Activated T-helper 9 cell treated with anti-CD3 and anti-CD28 coated beads, Interleukin-2, amount 50 U/mL, for 16 hours (primary cell): ENCODE data around the gene STARD13.

Experiments used
- DNase-seq: peaks from one replicate; pipeline ENCODE4 v3.0.0-alpha.2; 2020; ENCODE audit warnings: low read depth

Gene STARD13

DNA sequence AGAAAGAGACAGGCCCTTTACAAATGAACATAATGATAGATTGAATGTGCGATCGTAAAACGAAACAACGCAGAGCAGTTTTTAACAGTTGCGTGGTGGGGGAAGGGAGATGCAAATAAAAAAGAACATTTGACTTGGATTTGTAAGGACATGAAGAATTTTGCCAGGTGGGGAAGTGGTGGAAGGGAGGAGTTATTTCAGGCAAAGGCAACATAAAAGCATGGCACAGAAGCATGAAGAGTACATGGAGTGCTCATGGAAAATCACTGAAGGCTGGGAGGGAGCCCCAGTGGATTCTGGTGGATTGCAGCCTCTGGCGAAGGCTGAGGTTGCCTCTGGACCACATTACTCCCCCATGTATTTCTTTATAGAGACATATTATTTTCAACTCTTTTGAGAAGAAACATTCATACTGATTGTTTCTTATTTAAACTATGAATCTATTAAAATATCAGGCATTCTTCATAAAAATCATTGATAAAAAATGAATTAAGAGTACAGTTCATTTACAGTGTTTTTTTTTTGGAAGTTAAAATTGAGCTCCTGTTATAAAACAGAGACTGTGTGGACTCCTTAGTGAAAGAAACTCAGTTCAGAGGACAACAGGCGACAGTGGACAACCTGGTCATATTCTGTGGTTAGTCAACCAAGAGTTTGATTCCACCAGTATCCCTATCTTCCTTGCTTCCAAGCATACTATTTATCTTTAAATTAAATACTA lies 57.5 kb downstream of the STARD13 start:
- DNase-seq: no peak

DNA sequence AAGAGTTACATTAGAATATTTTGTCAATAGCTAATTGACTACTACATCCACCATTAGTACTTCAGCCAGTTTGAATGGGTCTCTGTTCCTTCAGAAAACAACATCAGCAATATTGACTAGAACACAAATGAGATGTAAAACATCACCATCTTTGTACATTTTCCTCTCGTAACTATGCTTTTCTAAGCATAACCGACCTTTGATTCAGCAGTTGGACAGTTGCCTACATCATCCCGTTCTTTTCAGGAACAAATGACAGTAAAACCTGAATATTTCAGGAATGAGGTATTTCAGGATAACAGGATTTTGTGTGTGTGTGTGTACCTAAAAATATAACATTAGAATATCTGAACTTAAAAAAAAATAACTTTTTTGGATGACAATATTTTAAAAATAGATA lies 60.9 kb downstream of the STARD13 start:
- DNase-seq: no peak

DNA sequence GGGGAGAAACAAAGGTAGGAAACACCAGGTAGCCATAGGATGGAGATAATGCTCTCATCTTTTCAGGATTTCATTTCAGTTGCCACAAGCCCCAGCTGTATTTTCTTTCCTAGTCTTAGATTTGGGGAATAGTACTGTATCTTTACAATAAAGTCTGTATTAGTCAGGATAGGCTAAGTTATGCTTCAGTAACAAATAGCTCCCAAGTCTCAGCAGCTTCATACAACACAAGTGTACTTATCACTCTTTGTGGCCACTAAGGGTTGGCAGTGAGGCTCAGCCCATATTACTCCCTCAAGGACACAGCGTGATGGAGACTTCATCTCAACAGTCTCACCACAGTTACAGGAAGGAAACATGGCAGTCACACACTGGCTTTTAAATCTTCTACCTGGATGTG lies 61.4 kb downstream of the STARD13 start:
- DNase-seq: no peak

DNA sequence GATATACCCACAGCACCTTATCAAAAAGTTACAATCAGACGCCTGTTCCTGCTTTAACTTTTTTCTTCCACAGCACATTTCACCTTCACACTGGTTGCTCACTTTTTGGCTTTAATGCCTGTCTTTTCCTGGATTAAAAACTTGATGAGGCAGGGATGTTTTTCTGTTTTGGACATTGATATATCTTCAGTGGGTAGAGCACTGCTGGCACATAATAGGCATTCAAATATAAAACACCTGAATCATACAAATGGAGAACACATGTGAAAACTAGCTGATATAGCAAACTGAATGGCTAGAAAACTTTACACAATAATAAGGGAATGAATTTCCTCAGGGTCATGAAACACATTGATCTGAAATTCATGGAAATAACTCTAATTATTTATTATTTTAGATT lies 65.6 kb downstream of the STARD13 start:
- no peak for DNase-seq

DNA sequence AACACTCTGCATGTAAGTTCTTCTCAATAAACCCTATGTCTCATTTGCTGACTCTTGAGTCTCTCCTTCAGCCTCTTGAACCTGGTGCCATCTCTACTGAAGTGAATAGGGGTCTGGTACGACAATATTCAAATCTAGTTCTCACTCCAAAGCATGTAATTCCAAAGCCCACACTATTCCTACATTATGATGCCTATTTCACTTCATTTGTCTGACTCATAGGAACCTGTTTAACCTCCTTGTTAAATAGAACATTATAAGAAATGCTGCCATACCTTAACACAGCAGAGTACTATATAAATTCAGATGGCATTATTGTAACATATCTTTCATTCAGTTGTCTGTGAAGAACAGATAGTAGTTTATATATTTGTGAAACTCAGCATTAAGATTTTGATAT lies 67.1 kb downstream of the STARD13 start:
- no peak for DNase-seq

DNA sequence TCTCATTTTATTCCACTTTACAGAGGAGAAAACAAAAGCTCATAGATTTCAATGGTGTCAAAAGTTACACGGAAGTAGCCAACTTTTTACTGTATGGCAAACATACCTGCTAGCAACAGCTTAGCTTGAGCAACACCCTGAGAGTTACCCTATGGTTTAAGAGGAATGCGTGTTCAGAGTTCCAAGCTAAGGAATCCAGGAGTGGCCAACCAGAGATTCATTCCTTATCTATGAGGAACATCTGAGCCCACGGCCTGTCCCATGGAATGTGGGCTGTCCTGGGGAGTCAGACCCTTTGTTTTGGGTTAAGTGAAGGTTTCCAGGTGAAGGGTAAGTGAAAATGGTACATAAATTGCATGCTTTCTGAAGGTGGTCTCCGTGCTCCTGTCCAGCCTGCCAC lies 67.5 kb downstream of the STARD13 start:
- DNase-seq: no peak

DNA sequence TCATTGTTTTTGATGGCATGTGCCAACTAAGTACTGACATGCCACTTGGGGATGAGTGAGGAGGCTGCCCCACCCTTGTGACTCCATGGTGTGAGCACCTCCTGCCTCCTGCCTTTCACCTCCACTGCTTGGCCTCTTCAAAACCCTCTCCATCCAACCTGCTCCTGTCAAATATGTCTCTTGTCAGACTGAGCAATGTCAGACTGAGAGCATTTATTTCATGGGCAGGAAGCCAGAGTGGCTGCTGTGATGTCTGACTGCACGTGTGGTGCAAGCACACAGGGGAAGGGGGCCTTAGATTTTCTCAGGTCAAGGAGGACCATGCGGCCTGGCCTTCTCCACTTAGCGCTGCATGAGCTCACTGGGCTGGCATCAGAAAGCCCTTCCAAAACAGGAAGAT lies 68.3 kb downstream of the STARD13 start:
- DNase-seq: no peak

DNA sequence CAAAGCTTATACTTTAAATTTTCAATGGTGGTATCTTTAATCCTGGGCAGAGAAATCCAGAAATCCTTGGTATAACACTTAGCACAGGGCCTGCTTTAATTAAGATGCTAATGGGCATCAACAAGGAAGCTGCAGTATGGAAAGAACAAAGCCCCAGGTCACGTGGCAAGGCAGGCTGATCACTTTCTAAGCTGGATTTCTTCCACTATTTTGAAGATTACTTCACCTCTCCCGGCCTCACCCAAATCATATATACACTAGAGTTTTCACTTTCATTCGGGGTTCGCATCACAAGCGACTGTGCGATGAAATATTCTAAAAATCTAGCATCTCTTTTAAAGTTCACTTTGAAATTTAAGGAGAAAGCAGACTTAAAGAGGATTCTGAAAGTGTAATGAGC lies 71.8 kb downstream of the STARD13 start:
- no peak for DNase-seq

DNA sequence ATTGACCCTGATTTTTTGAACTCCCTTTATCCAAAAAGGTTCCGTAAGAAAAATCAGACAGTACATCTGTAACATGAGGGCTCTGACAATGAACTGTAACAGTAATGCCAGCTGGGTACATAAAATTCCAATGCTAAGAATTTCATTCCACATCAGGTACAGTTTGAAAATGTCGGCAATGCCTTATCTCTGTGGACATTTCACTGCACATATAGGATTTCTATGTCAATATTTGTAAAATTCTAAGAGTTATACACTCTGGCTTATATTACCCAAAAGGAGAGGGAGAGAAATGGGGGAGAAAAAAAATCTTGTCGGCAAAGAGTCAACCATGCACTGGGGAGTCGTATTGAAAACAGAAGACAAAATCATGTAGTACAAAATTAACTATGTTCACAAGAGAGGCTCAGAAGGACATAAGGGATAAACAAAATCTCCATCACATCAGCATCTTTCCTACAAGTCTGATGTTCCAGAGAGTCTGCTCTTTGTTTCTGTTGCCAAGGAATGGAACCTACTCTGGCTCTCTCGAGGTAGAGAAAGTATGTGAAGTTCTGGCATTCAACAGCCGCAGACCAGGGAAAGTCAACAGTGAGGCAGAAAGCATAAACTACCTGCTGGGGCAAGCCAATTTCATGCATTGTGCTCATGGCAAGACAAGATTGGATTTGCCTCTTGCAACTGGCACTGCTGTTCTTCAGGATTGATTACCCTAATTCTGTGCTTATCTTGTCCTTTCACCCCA lies 72.4 kb downstream of the STARD13 start:
- no peak for DNase-seq

DNA sequence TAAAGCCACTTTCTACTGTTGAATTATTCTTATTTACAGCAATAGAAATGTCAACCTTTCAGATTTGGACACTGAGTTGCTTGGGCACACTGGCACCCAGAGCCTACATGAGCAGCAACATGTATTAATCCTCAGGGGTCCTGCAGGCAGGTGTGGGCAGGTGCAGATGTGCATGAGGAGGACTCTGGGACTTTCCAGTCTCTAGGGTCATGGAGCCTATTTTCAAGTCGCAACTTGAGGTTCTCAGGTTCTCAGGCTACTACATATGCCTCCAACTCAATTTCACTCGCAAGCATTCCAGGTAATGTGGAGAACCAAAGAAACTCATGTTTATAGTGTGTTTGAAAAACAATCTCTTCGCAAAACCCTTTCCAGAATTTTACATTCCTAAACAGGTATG lies 73.2 kb downstream of the STARD13 start:
- DNase-seq: no peak

DNA sequence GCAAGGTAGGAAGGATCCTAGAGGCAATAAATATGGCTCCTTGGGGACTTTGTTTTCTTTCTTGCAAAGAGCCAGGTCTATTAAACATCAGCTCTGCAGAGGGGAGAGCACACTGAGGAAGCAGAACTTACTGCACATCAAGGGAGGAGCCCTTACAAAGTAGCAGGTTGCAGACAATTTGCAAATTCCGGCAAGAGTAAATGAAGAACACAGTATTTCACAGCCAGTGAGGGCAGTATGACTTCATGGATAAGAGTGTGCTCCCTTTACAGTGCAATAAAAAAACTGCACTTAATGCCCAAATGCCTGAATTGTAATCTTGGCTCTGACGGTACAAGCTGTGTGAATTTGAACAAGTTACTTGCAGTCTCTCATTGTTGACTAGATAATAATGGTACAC lies 75.5 kb downstream of the STARD13 start:
- no peak for DNase-seq

DNA sequence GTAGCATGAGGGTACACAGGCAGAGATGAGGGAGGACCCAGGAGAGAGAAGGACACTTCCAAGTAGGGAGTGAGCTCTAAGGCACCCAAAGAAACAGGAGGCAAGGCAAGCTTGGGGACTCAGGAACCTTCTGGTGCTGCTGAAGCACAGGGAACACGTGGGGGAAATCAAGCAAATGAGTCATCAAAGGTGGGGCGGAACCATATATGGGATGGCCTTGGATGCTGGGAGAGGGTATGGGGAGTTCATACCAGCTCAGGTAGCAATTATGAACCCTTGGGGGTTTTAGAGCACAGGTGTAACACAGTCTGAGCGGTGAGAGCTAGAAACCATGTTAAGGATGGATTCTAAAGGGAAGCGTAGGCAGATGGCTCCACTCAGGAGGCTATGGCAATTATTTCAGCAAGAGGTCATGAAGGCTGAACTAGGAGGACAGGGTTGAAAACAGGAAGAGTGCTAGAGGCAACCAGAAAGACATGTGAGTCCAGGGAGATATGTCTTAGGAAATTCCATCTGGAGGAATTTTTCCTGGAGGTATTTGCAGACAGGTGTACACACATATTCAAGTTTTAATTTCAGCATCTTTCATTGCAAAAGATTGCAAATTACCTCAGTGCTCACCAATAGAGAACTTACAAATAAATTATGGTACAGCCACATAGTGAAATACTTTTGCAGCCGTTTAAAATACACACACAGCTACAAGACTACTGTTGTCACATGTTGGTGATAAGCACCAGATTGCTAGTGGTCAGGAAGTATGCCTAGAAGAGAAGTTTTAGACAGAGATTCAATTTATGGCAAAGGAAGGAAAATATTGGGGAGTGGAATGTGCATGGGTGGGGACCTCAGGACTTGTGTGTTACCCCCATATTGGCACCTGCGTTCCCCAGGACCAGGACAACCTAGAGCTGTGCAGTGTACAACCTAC lies 77.0 kb downstream of the STARD13 start:
- no peak for DNase-seq

DNA sequence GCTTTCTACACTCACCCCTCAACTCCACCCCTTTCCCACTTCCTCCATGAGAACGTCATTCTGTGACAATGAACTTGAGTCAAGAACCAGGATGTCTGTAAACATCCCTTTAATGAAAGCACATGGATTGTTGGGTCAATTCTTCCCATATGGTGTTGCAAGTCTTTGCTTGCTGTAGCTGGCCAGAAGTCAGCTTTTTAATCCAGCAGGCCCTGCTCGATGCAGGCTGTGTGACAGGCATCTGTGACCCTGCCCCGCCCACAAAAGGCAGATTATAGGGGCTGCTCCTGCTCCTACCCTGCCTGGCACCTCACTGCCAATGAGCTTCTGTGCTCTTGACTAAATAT lies 78.0 kb downstream of the STARD13 start:
- no peak for DNase-seq

DNA sequence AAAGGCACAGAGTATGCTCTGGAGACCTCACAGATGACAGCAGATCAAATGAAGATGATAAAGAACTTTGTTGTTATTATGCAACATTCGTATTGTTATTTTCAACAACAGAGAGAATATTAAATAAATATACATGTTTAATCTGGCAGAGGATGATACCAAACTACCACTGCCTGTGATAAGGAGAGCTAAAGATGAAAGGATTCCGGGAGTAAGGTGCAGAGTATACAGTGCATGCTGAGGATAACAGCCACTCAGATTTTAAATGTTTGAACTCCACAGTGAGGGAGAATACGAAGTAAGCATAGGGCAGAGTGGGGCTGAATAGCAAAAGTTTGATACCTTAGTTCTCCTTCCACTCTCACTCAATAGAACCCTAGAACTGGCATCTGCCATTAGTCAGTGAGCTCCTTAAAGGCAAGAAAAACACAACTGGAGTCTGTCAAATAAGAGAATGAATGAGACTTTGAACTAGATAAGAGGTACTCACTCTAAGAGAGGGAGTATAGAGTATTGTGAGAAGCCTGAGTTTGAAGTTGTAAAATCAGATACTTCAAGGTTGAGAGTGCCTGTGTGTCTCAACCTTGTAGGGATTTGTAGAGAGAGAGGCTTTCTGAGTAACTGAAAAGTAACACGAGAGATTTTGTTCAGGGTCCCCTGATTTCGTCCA lies 78.5 kb downstream of the STARD13 start:
- no peak for DNase-seq

DNA sequence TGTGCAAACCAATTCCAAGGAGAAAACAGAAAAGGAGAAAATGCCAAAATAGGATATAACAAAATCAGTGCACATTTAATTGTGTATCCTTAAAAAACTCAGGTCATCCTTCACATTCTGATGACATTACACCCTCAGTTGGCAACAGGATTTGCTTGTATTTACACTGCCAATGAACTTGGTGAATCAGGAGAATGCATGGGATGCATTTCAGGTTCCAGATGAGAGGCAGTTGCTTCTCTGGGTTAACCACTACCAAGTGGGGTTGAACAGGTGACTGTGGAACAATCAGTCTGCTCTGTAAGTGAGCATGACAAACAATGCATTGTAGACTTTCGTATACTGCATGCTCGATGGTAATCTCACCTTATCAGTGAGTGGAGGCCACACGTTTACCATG lies 79.1 kb downstream of the STARD13 start:
- no peak for DNase-seq

DNA sequence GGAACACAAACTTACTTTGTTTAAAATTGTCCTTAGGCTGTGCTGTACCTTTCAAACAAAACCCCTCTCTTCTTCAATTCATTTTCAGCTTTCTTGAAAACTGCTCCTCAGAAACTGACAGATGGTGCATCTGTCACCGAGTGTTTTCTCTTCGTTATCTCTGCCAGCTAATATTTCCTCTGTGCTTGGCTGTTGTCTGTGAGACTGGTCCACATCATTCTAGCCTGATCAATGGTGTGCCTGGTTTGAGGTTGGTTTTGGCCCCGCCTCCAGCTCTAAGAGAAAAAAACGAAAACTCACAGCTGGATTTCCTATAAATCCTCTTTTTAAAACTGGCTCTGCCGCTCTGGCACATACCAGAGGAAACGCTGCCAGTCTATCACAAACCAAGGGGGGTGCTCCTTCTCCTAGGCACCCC lies 79.7 kb downstream of the STARD13 start:
- no peak for DNase-seq

DNA sequence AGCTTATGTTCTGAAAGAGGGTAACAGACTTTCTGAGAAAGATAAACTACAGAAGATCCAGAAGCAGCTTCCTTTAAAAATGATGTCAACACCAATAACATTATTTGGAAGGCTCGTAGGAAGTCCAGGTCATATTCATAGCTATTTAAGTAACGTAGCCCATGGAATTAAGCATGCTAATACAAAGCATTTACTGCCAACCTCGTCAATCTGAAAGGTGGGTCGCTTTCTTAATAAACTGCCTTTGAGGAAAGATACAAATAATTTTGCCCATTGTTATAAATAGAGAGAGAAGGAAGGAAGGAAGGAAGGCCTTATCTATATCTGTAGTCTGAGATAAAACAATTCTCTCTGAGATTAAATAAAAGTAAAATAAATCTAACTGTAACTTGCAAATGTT lies 80.3 kb downstream of the STARD13 start:
- DNase-seq: no peak

DNA sequence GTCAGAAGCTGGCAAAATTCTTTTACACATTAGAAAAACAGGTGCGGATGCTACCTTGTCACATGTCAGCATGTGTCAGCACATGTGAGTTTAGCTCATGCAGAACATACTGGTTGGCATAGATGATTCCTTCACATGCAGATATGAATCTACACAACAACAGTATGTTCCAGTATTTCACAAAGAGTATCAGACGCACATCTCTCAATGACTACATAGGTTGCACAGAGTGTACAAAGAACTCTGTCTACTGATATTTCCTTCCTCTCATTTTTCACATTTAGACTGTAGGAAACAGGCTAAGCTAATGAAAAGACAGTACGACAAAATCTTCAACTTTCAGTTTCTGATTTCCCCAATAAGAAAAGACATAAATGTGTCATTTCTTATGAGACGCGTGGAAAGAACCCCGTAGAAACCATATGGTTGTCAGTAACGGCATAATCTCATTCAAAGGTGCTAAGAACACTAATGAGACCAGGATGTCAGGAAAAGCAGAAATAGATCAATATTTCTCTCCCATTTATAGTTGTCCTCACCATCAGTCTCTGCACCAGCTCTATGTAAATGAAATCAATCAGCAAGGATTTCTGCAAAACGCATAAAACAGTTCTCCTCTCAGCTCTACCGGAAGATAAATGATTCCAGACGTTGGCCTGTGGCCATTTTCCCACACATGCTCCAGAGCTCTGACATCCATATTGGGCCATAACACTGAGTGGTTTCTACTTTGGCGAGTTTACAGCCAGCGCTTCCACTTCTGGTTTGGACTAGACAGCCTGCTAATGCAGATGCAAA lies 81.2 kb downstream of the STARD13 start:
- no peak for DNase-seq

DNA sequence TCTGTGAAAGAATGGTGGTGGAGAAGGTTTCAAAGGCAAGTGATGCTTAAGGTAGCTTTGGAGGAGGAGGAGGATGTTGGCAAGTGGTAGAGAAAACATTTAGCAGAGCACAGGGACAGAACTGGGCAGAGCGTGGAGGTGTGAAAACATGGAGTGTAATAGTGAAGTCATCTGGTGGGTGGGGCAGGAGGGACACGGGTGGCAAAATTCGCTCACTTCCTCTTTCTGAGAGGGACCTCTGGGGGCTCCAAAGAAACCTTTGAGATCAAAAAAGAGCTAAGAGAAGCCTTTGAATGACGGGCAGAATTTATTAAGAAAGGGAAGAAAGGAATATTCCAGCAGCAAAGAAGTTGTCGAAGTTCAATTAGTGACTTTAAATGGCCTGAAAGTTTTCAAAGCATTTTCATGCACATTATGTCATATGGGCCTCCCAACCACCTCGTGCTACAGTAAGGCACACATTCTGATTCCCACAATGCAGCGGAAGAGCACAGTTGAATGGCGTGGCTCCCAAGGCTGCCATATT lies 82.8 kb downstream of the STARD13 start:
- no peak for DNase-seq

DNA sequence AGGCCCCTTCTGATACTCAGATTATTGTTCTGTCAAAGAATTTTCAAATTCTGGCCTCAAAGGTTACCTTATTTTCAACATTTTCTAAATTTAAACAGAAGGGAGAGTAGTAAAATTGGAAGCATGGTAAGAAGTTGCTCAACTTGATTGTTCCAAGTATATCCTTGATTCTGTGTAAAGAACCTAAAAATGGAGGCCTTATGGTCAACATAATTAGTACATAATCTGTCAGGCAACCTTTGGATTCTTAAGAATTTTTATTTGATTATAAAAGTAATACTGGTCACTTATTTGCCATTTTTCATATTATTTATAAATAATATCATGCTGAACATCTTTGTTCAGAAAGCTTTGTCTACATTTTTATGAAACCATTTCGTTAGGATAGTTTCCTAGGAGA lies 83.9 kb downstream of the STARD13 start:
- no peak for DNase-seq

DNA sequence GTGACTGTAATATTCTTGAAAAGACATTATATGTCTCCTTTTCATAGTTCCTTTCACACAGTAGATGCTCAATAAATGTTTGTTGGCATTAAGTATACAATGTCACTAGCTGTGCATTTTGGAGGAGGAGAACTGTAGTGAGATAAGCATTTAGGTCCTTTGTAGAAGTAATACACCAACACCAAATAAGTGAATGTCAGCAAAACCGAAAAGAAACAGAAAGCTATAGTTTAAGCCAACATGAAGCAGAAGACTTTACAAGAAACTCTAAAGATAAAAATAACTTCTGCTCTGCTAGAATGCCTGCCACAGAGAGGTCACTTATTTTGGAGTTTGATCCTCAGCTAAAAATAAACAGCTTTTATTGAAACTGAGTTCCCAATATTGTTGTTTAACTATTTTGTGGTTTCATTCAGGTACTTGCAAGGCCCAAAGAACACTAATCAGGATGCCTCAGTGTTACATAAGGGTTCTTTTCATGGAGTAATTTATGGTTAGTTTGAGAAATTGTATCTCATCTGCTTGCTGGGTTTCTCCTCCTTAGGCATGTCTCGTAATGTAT lies 86.2 kb downstream of the STARD13 start:
- DNase-seq: no peak
